Glutamatergic neuron (in vitro differentiated cells): Measurements from ENCODE around the gene ZNF101. TPM values are rescaled to one million over a fixed set of nuclear protein-coding genes. Genes with fewer than 3 reads are reported as not detected.

Experiments
- DNase-seq: peaks from one replicate; pipeline ENCODE4 v3.0.0; 2022
- H3K27ac Mint-ChIP-seq: one replicate; pipeline ENCODE4 v1.8.0; 2020; ENCODE audit warnings: mild to moderate bottlenecking, mixed read lengths, inconsistent platforms; ENCODE audit not compliant: unreplicated experiment
- H3K27me3 Mint-ChIP-seq: one replicate; pipeline ENCODE4 v1.8.0; 2020; ENCODE audit warnings: mild to moderate bottlenecking, moderate library complexity, mixed read lengths, inconsistent platforms; ENCODE audit not compliant: unreplicated experiment
- H3K36me3 Mint-ChIP-seq: one replicate; pipeline ENCODE4 v1.8.0; 2020; ENCODE audit warnings: mild to moderate bottlenecking, mixed read lengths, inconsistent platforms; ENCODE audit not compliant: unreplicated experiment
- H3K4me1 Mint-ChIP-seq: one replicate; pipeline ENCODE4 v1.8.0; 2020; ENCODE audit warnings: mild to moderate bottlenecking, low read depth, mixed read lengths, inconsistent platforms; ENCODE audit not compliant: unreplicated experiment
- H3K4me3 Mint-ChIP-seq: one replicate; pipeline ENCODE4 v1.8.0; 2020; ENCODE audit warnings: mild to moderate bottlenecking, mixed read lengths, inconsistent platforms; ENCODE audit not compliant: unreplicated experiment
- H3K9me3 Mint-ChIP-seq: one replicate; pipeline ENCODE4 v1.8.0; 2020; ENCODE audit warnings: mild to moderate bottlenecking, moderate library complexity, mixed read lengths, inconsistent platforms; ENCODE audit not compliant: unreplicated experiment
- long read RNA-seq: library from polyadenylated mRNA; unstranded; transcript quantifications from one replicate; pipeline ENCODE4 v2.0.0, GENCODE V29; 2020; ENCODE audit not compliant: unreplicated experiment
- total RNA-seq: library from RNA; stranded (reverse); fragmentation: NEBNext Ultra II Directional; extraction: Animal tissue kit (Norgen Biotek cat#: 25700); gene quantifications from one replicate; pipeline ENCODE4 v1.2.1, GENCODE V29; 2021; ENCODE audit not compliant: unreplicated experiment
- TF ChIP-seq, protein P1 (sequence below): fragments of 200-600 bp; sonication (generic); IDR thresholded peaks from one replicate; pipeline ENCODE4 v1.5.0; 2021; ENCODE audit not compliant: partially characterized antibody, unreplicated experiment

The ZNF101 gene
- total RNA-seq, result 8.0 TPM
- long read RNA-seq, full-length matches to known transcripts, result 1 of 1 reads
- long read RNA-seq, partial matches to known transcripts, result 0 of 1 reads
- long read RNA-seq, other reads (novel, unspliced or antisense), result 0 of 1 reads

DNA sequence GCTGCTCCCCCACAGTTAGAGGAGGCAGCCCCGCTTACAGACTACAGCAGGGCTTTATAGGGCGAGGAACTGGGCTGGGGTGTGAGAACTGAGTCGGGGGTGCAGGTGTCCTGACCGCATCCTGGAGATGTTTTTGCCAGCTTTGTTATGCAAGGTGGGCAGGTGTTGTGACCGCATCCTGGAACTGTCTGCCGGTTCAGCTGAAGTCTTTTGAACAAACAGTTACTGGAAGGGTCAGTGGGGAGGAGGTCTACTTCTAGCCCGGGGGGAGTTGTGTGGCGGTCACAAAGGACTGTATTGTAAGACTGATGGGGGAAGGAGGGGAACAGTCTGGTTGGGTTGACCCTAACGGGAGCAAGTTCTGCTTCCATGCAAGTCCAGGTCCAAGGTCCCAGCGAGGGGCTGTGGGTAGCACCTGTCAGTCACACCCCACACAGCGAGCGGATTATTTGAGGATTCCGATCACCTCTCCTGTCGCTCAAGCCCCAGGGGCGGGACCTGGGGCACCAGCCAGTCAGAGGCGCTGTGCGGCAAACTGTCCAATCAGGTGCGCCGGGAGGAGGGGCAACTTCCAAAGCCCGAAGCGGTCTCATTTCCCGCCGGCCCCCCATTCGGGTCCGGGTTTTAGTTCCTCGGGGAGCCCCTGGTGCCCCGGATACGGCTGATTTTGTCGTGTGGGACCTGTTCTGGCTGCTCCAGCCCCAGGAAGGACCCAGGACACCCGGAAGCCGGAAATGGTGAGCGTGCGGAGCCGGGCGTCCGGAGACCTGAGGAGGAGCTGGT, at the start of gene ZNF101:
Gene ZNF101 (plus strand): TSS at position 610 of the 783 bp plus-strand sequence. CDS start 125 bp downstream, at position 735.
- peak within 1 kb of the TSS; percentile 71 for H3K27ac Mint-ChIP-seq
- no peaks in the 10 kb centered on the region for H3K36me3 Mint-ChIP-seq
- peaks cover 5% of the 10 kb centered on the region for H3K4me1 Mint-ChIP-seq
- H3K27me3 Mint-ChIP-seq, result peaks cover 2% of the 10 kb centered on the region
- TF ChIP-seq, protein P1, sequence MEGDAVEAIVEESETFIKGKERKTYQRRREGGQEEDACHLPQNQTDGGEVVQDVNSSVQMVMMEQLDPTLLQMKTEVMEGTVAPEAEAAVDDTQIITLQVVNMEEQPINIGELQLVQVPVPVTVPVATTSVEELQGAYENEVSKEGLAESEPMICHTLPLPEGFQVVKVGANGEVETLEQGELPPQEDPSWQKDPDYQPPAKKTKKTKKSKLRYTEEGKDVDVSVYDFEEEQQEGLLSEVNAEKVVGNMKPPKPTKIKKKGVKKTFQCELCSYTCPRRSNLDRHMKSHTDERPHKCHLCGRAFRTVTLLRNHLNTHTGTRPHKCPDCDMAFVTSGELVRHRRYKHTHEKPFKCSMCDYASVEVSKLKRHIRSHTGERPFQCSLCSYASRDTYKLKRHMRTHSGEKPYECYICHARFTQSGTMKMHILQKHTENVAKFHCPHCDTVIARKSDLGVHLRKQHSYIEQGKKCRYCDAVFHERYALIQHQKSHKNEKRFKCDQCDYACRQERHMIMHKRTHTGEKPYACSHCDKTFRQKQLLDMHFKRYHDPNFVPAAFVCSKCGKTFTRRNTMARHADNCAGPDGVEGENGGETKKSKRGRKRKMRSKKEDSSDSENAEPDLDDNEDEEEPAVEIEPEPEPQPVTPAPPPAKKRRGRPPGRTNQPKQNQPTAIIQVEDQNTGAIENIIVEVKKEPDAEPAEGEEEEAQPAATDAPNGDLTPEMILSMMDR, result no peak
- DNase-seq, result peak; percentile 93
- H3K9me3 Mint-ChIP-seq, result peaks cover 7% of the 10 kb centered on the region
- H3K4me3 Mint-ChIP-seq, result peak within 1 kb of the TSS; percentile 95

DNA sequence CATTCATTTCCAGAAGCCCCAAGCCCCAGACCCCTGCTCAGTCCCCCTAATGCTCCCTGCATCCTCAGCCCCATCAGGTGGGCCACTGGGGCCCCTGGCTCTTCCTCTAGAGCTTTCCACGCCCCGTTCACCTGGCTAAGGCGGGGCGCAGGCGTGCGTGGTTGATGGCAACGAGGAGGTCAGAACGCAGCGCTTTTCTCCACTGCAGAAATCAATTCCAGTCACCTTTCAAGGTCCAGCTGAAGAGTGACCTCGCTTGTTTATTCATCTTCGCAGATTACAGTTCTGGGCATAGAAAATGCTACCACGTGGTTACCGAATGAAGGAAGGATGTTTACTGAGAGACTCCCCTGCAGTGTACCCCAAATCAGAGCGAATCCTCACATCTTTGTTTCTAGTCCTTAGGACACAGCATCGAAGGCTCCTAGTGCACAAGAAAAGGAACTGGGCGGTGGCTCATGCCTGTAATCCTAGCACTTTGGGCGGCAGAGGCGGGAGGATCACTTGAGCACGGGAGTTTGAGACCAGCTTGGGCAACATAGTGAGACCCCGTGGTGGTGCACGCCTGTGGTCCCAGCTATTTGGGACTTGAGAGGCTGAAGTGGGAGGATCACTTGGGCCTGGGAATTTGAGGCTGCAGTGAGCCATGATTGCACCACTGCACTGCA, 49.3 kb upstream of the ZNF101 start:
- Mint-ChIP-seq H3K27me3 (peaks cover 14% of the 10 kb centered on the region), H3K27ac (peak overlapping the region; percentile 95), H3K36me3 (no peaks in the 10 kb centered on the region), H3K9me3 (peaks cover 21% of the 10 kb centered on the region), H3K4me3 (peak overlapping the region; percentile 85), H3K4me1 (peaks cover 31% of the 10 kb centered on the region)
- no peak for DNase-seq
- TF ChIP-seq, protein P1, result no peak

DNA sequence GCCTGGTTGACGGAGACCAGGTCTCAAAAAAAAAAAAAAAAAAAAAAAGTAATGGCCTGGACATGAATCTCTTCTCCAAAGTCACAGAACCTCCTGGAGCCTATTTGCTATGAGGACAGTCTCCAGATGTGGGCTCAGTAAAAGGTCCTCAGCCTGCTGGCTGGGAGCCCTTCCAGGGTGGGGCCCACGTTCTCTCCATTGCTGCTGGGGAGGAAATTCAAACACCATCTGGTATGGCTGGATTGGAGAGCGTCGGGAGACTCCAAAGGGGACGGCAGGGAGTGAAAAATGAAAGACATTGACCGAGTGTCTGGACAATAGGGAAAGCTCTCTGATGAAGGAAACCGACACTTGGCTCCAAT, 48.8 kb upstream of the ZNF101 start:
- Mint-ChIP-seq H3K27me3 (peaks cover 14% of the 10 kb centered on the region), H3K27ac (no peak overlapping the region), H3K4me3 (peak overlapping the region; percentile 34), H3K36me3 (no peaks in the 10 kb centered on the region), H3K4me1 (peaks cover 34% of the 10 kb centered on the region), H3K9me3 (peaks cover 21% of the 10 kb centered on the region)
- DNase-seq, result no peak
- TF ChIP-seq, protein P1, result no peak

DNA sequence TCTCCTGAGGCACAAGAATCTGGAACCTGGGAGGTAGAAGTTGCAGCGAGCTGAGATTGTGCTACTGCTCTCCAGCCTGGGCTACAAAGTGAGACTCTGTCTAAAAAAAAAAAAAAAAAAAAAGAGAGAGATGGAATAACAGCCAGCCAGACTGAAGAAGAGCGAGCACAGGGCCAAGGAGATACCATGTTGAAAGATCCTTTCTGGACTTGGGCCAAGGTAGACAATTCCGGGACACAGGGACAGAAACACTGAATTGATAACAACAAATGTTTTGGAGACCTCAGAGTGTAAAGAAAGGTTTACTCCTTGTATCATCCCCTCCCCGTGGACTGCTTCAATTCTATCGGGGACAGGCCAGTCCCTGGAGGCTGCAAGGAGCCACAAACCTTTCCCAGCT, 45.3 kb upstream of the ZNF101 start:
- no peak for DNase-seq
- TF ChIP-seq, protein P1, result no peak
- Mint-ChIP-seq H3K27ac (peak overlapping the region; percentile 28), H3K36me3 (no peaks in the 10 kb centered on the region), H3K27me3 (peaks cover 19% of the 10 kb centered on the region), H3K4me1 (peaks cover 33% of the 10 kb centered on the region), H3K4me3 (peak overlapping the region; percentile 65), H3K9me3 (peaks cover 24% of the 10 kb centered on the region)
